GM23338 (cell line): ENCODE measurements around the gene TFAM. TPM values are rescaled to one million over a fixed set of nuclear protein-coding genes. Genes with fewer than 3 reads are reported as not detected.

Experiments
- ATAC-seq: fragments of 200-7000 bp; cut with Tn5 transposase; 3 replicates; pipeline ENCODE4 v1.9.1; 2020
- DNase-seq: peaks from one replicate; pipeline ENCODE4 v3.0.0-alpha.2; 2015; ENCODE audit warnings: low spot score
- H2AFZ ChIP-seq: fragments of 200-600 bp; sonication (generic); 2 replicates; pipeline ENCODE4 v1.8.0; 2016; ENCODE audit warnings: antibody characterized with exemption, mild to moderate bottlenecking, moderate library complexity
- H3F3A ChIP-seq: fragments of 200-600 bp; sonication (generic); replicated peaks from 2 replicates; pipeline ENCODE4 v1.8.0; 2017; ENCODE audit warnings: antibody characterized with exemption, mixed run types, low read depth
- H3K27ac ChIP-seq: fragments of 200-600 bp; sonication (generic); 2 replicates; pipeline ENCODE4 v1.6.1; 2016; ENCODE audit warnings: low read depth
- H3K27me3 ChIP-seq: fragments of 200-600 bp; sonication (generic); 2 replicates; pipeline ENCODE4 v1.8.0; 2016; ENCODE audit warnings: mild to moderate bottlenecking, mixed run types, moderate library complexity; ENCODE audit not compliant: insufficient read depth
- H3K36me3 ChIP-seq: fragments of 200-600 bp; sonication (generic); 2 replicates; pipeline ENCODE4 v1.8.0; 2016; ENCODE audit warnings: mild to moderate bottlenecking; ENCODE audit not compliant: insufficient read depth
- H3K4me1 ChIP-seq: fragments of 200-600 bp; sonication (generic); 2 replicates; pipeline ENCODE4 v1.8.0; 2016; ENCODE audit warnings: mild to moderate bottlenecking, moderate library complexity; ENCODE audit not compliant: insufficient read depth
- H3K4me2 ChIP-seq: fragments of 200-600 bp; sonication (generic); 2 replicates; pipeline ENCODE4 v1.7.1; 2017; ENCODE audit warnings: mixed run types
- H3K4me3 ChIP-seq: fragments of 200-600 bp; sonication (generic); 2 replicates; pipeline ENCODE4 v1.6.1; 2016; ENCODE audit warnings: mixed run types
- H3K79me2 ChIP-seq: fragments of 200-600 bp; sonication (generic); replicated peaks from 2 replicates; pipeline ENCODE4 v1.8.0; 2017; ENCODE audit warnings: mild to moderate bottlenecking; ENCODE audit not compliant: insufficient read depth
- H3K9me2 ChIP-seq: fragments of 200-600 bp; sonication (generic); 2 replicates; pipeline ENCODE4 v1.8.0; 2017; ENCODE audit not compliant: insufficient read depth
- H4K20me1 ChIP-seq: fragments of 200-600 bp; sonication (generic); replicated peaks from 2 replicates; pipeline ENCODE4 v1.8.0; 2017; ENCODE audit warnings: mild to moderate bottlenecking; ENCODE audit not compliant: insufficient read depth
- H3K27ac Mint-ChIP-seq: 2 replicates; pipeline ENCODE4 v1.8.0; 2020; ENCODE audit warnings: inconsistent platforms, mild to moderate bottlenecking, moderate library complexity, mixed read lengths
- H3K27me3 Mint-ChIP-seq: 3 replicates; pipeline ENCODE4 v1.8.0; 2022; ENCODE audit warnings: low read depth, mild to moderate bottlenecking, moderate library complexity, mixed read lengths, inconsistent platforms; ENCODE audit not compliant: insufficient read depth, poor library complexity
- H3K36me3 Mint-ChIP-seq: 3 replicates; pipeline ENCODE4 v1.8.0; 2021; ENCODE audit warnings: low read depth, mild to moderate bottlenecking, inconsistent platforms, moderate library complexity, mixed read lengths
- H3K4me1 Mint-ChIP-seq: 3 replicates; pipeline ENCODE4 v1.8.0; 2020; ENCODE audit warnings: mild to moderate bottlenecking, inconsistent platforms, mixed read lengths
- H3K4me3 Mint-ChIP-seq: 3 replicates; pipeline ENCODE4 v1.8.0; 2021; ENCODE audit warnings: moderate library complexity, mild to moderate bottlenecking, inconsistent platforms, mixed read lengths
- H3K9me3 Mint-ChIP-seq: 3 replicates; pipeline ENCODE4 v1.8.0; 2020; ENCODE audit warnings: moderate library complexity, mild to moderate bottlenecking, inconsistent platforms, mixed read lengths
- CREB1 ChIP-seq: fragments of 250-450 bp; sonication (Bioruptor Pico); IDR thresholded peaks from 2 replicates; pipeline ENCODE4 v1.5.0; 2020; ENCODE audit warnings: low read depth, mild to moderate bottlenecking, moderate library complexity
- EZH2phosphoT487 ChIP-seq: fragments of 200-600 bp; sonication (generic); IDR thresholded peaks from one replicate; pipeline ENCODE4 v1.8.1; 2018; ENCODE audit warnings: antibody characterized with exemption; ENCODE audit not compliant: unreplicated experiment
- JUNB ChIP-seq: IDR thresholded peaks from one replicate; pipeline ENCODE4 v1.6.1; 2016; ENCODE audit warnings: antibody characterized with exemption; ENCODE audit not compliant: unreplicated experiment
- NANOG ChIP-seq: IDR thresholded peaks from 2 replicates; pipeline ENCODE4 v1.6.1; 2016; ENCODE audit warnings: antibody characterized with exemption, borderline replicate concordance
- POLR2AphosphoS5 ChIP-seq: IDR thresholded peaks from 2 replicates; pipeline ENCODE4 v1.6.1; 2016; ENCODE audit warnings: antibody characterized with exemption, low read depth
- STAT1 ChIP-seq: IDR thresholded peaks from one replicate; pipeline ENCODE4 v1.6.1; 2016; ENCODE audit warnings: antibody characterized with exemption; ENCODE audit not compliant: unreplicated experiment
- ZNF114 ChIP-seq: fragments of 250-450 bp; sonication (Bioruptor Pico); IDR thresholded peaks from 2 replicates; pipeline ENCODE4 v1.5.0; 2020; ENCODE audit warnings: mild to moderate bottlenecking, moderate library complexity
- ZNF331 ChIP-seq: fragments of 250-450 bp; sonication (Bioruptor Pico); IDR thresholded peaks from 2 replicates; pipeline ENCODE4 v1.5.0; 2020; ENCODE audit warnings: low read depth, mild to moderate bottlenecking, moderate library complexity
- polyA plus RNA-seq: library from polyadenylated mRNA; unstranded; fragments of >200 nt; fragmentation: Nextera tagmentation; extraction: Ambion mirVana; gene quantifications from 2 replicates; pipeline ENCODE4 v1.2.1, GENCODE V29; 2016
- total RNA-seq: library from RNA; depleted of rRNA; stranded (reverse); fragments of >200 nt; shearing (Covaris generic); gene quantifications from 2 replicates; pipeline ENCODE4 v1.2.3, GENCODE V29; 2014
- TF ChIP-seq, protein P1 (sequence below): IDR thresholded peaks from one replicate; pipeline ENCODE4 v1.6.1; 2018; ENCODE audit warnings: antibody characterized with exemption; ENCODE audit not compliant: unreplicated experiment
- TF ChIP-seq, protein P2 (sequence below): IDR thresholded peaks from 2 replicates; pipeline ENCODE4 v1.6.1; 2016; ENCODE audit warnings: antibody characterized with exemption
- TF ChIP-seq, protein P3 (sequence below): fragments of 250-450 bp; sonication (Bioruptor Pico); IDR thresholded peaks from 2 replicates; pipeline ENCODE4 v1.5.0; 2020; ENCODE audit warnings: mild to moderate bottlenecking, moderate library complexity

TFAM gene
- total and polyA plus RNA-seq, 2 experiments from 2014 or later = 54.2 to 156 TPM

DNA sequence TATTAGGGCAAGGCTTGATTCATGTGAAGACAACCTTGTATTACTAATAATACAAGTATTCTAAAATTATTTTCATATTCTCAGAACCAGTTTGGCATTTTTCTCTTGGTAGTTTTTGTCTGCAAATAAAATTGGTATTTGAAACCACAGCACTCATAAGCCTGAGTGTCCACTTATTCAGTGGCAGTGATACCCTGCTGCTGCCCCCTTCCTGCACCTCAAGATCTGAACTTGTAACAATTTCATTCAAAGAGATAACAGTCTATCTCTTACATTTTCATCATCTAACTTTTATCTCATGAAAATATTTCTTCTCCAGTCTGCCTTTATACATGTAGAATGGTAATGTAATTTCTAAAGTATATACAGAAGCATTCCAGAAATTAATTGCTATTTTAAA lies 9.3 kb downstream of the TFAM start:
- H3K4me3 Mint-ChIP-seq = no peak overlapping the region
- H3K4me1 Mint-ChIP-seq = no peaks in the 10 kb centered on the region
- H2AFZ ChIP-seq = no peak overlapping the region
- TF ChIP-seq POLR2AphosphoS5 (no peak), ZNF114 (CRISPR knock-in tag) (no peak), STAT1 (no peak), NANOG (no peak), JUNB (no peak), CREB1 (no peak), ZNF331 (CRISPR knock-in tag) (no peak), EZH2phosphoT487 (no peak)
- TF ChIP-seq, protein P1, sequence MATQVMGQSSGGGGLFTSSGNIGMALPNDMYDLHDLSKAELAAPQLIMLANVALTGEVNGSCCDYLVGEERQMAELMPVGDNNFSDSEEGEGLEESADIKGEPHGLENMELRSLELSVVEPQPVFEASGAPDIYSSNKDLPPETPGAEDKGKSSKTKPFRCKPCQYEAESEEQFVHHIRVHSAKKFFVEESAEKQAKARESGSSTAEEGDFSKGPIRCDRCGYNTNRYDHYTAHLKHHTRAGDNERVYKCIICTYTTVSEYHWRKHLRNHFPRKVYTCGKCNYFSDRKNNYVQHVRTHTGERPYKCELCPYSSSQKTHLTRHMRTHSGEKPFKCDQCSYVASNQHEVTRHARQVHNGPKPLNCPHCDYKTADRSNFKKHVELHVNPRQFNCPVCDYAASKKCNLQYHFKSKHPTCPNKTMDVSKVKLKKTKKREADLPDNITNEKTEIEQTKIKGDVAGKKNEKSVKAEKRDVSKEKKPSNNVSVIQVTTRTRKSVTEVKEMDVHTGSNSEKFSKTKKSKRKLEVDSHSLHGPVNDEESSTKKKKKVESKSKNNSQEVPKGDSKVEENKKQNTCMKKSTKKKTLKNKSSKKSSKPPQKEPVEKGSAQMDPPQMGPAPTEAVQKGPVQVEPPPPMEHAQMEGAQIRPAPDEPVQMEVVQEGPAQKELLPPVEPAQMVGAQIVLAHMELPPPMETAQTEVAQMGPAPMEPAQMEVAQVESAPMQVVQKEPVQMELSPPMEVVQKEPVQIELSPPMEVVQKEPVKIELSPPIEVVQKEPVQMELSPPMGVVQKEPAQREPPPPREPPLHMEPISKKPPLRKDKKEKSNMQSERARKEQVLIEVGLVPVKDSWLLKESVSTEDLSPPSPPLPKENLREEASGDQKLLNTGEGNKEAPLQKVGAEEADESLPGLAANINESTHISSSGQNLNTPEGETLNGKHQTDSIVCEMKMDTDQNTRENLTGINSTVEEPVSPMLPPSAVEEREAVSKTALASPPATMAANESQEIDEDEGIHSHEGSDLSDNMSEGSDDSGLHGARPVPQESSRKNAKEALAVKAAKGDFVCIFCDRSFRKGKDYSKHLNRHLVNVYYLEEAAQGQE = no peak
- TF ChIP-seq, protein P2, sequence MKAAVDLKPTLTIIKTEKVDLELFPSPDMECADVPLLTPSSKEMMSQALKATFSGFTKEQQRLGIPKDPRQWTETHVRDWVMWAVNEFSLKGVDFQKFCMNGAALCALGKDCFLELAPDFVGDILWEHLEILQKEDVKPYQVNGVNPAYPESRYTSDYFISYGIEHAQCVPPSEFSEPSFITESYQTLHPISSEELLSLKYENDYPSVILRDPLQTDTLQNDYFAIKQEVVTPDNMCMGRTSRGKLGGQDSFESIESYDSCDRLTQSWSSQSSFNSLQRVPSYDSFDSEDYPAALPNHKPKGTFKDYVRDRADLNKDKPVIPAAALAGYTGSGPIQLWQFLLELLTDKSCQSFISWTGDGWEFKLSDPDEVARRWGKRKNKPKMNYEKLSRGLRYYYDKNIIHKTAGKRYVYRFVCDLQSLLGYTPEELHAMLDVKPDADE = no peak
- TF ChIP-seq, protein P3, sequence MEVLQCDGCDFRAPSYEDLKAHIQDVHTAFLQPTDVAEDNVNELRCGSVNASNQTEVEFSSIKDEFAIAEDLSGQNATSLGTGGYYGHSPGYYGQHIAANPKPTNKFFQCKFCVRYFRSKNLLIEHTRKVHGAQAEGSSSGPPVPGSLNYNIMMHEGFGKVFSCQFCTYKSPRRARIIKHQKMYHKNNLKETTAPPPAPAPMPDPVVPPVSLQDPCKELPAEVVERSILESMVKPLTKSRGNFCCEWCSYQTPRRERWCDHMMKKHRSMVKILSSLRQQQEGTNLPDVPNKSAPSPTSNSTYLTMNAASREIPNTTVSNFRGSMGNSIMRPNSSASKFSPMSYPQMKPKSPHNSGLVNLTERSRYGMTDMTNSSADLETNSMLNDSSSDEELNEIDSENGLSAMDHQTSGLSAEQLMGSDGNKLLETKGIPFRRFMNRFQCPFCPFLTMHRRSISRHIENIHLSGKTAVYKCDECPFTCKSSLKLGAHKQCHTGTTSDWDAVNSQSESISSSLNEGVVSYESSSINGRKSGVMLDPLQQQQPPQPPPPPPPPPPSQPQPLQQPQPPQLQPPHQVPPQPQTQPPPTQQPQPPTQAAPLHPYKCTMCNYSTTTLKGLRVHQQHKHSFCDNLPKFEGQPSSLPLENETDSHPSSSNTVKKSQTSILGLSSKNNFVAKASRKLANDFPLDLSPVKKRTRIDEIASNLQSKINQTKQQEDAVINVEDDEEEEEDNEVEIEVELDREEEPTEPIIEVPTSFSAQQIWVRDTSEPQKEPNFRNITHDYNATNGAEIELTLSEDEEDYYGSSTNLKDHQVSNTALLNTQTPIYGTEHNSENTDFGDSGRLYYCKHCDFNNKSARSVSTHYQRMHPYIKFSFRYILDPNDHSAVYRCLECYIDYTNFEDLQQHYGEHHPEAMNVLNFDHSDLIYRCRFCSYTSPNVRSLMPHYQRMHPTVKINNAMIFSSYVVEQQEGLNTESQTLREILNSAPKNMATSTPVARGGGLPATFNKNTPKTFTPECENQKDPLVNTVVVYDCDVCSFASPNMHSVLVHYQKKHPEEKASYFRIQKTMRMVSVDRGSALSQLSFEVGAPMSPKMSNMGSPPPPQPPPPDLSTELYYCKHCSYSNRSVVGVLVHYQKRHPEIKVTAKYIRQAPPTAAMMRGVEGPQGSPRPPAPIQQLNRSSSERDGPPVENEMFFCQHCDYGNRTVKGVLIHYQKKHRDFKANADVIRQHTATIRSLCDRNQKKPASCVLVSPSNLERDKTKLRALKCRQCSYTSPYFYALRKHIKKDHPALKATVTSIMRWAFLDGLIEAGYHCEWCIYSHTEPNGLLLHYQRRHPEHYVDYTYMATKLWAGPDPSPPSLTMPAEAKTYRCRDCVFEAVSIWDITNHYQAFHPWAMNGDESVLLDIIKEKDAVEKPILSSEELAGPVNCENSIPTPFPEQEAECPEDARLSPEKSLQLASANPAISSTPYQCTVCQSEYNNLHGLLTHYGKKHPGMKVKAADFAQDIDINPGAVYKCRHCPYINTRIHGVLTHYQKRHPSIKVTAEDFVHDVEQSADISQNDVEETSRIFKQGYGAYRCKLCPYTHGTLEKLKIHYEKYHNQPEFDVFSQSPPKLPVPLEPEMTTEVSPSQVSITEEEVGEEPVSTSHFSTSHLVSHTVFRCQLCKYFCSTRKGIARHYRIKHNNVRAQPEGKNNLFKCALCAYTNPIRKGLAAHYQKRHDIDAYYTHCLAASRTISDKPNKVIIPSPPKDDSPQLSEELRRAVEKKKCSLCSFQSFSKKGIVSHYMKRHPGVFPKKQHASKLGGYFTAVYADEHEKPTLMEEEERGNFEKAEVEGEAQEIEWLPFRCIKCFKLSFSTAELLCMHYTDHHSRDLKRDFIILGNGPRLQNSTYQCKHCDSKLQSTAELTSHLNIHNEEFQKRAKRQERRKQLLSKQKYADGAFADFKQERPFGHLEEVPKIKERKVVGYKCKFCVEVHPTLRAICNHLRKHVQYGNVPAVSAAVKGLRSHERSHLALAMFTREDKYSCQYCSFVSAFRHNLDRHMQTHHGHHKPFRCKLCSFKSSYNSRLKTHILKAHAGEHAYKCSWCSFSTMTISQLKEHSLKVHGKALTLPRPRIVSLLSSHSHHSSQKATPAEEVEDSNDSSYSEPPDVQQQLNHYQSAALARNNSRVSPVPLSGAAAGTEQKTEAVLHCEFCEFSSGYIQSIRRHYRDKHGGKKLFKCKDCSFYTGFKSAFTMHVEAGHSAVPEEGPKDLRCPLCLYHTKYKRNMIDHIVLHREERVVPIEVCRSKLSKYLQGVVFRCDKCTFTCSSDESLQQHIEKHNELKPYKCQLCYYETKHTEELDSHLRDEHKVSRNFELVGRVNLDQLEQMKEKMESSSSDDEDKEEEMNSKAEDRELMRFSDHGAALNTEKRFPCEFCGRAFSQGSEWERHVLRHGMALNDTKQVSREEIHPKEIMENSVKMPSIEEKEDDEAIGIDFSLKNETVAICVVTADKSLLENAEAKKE (CRISPR knock-in tag) = no peak
- peaks cover 10% of the 10 kb centered on the region for H4K20me1 ChIP-seq
- no peaks in the 10 kb centered on the region for H3K27me3 ChIP-seq
- H3K27me3 Mint-ChIP-seq = peaks cover 3% of the 10 kb centered on the region
- no peak overlapping the region for H3K4me3 ChIP-seq
- no peaks in the 10 kb centered on the region for H3K4me1 ChIP-seq
- H3K27ac ChIP-seq = no peak overlapping the region
- no peaks in the 10 kb centered on the region for H3K9me2 ChIP-seq
- H3K4me2 ChIP-seq = no peak overlapping the region
- peaks cover 47% of the 10 kb centered on the region for H3K36me3 ChIP-seq
- H3K9me3 Mint-ChIP-seq = no peaks in the 10 kb centered on the region
- DNase-seq = no peak
- no peak for ATAC-seq
- no peaks in the 10 kb centered on the region for H3F3A ChIP-seq
- no peak overlapping the region for H3K27ac Mint-ChIP-seq
- peaks cover 72% of the 10 kb centered on the region for H3K36me3 Mint-ChIP-seq
- H3K79me2 ChIP-seq = peaks cover 21% of the 10 kb centered on the region
